ENCODE results near the gene COL17A1.

DNA sequence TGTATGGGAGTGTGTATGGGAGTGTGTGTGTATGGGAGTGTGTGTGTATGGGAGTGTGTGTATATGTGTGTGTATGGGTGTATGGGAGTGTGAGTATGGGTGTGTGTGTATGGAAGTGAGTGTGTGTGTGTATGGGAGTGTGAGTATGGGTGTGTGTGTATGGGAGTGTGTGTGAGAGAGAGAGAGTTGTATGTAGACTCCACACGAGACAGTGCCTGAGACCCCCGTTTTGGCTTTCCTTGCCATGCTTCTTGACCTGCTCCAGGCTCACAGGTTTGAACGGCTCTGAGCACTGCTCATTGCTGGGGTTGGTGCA, 49.7 kb downstream of the COL17A1 start:
- TF ChIP-seq, protein P1, sequence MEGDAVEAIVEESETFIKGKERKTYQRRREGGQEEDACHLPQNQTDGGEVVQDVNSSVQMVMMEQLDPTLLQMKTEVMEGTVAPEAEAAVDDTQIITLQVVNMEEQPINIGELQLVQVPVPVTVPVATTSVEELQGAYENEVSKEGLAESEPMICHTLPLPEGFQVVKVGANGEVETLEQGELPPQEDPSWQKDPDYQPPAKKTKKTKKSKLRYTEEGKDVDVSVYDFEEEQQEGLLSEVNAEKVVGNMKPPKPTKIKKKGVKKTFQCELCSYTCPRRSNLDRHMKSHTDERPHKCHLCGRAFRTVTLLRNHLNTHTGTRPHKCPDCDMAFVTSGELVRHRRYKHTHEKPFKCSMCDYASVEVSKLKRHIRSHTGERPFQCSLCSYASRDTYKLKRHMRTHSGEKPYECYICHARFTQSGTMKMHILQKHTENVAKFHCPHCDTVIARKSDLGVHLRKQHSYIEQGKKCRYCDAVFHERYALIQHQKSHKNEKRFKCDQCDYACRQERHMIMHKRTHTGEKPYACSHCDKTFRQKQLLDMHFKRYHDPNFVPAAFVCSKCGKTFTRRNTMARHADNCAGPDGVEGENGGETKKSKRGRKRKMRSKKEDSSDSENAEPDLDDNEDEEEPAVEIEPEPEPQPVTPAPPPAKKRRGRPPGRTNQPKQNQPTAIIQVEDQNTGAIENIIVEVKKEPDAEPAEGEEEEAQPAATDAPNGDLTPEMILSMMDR (IDR thresholded peaks at IDR 0.05): no peak
- TF ChIP-seq ZFX (IDR thresholded peaks at IDR 0.05; ENCODE audit: borderline replicate concordance): no peak
